ENCODE measurements around the gene ZNG1F.
"Not testable (repeated sequence)": the region's sequence is repeated elsewhere in the genome, so short reads cannot be mapped to it uniquely, and the experiment has no call there.

ZNG1F gene

GRCh38 chr9:41082358-41082757 lies 106.8 kb downstream of the ZNG1F start:
- not testable (repeated sequence) for DNase-seq
